ENCODE measurements around the gene KLC1.

DNA sequence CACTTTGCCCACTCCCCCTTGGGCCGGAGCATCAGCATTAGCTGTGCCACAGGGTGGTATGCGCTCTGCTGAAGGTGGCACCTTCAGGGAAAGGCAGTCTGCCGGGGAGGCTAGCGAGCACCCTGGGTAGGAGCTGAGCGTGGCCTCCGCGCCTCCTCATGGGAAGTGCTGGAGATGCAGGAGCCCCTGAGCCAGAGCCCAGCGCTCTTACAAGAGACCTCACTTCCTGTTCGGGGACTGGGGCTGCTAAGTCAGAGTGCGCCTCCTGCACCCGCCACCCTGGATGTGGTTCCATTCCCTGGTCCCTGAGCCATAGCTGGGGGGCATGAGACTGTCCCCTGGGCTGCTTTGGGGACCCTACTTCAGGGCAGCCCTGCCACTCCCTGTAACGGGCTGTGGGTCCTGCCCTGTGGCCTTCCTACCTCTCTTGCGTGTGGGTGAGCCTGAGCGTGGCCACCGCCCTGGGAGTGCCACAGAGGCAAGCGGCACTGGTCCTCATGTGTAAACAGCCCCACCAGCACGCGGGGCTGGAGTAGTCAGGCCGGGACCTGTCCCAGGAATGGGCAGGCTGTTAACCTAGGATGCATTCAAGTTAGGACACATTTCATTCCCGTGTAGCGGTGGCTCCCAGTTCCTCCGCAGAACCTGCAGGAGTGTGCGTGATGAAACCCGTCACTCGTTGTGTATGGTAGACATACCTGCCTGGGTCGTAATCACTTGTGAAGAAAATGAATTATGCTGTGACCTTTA, 46.9 kb upstream of the KLC1 start:
- TF ChIP-seq, protein P1, sequence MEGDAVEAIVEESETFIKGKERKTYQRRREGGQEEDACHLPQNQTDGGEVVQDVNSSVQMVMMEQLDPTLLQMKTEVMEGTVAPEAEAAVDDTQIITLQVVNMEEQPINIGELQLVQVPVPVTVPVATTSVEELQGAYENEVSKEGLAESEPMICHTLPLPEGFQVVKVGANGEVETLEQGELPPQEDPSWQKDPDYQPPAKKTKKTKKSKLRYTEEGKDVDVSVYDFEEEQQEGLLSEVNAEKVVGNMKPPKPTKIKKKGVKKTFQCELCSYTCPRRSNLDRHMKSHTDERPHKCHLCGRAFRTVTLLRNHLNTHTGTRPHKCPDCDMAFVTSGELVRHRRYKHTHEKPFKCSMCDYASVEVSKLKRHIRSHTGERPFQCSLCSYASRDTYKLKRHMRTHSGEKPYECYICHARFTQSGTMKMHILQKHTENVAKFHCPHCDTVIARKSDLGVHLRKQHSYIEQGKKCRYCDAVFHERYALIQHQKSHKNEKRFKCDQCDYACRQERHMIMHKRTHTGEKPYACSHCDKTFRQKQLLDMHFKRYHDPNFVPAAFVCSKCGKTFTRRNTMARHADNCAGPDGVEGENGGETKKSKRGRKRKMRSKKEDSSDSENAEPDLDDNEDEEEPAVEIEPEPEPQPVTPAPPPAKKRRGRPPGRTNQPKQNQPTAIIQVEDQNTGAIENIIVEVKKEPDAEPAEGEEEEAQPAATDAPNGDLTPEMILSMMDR (IDR thresholded peaks at IDR 0.05), result no peak
- TF ChIP-seq EZH2 (IDR thresholded peaks at IDR 0.05; ENCODE audit: borderline replicate concordance, insufficient read depth, low read depth, low read length, poor library complexity, severe bottlenecking), result no peak

Data from B cell (primary cell).